HepG2 (cell line): ENCODE data around the gene SLC25A45. TPM values are rescaled to one million over a fixed set of nuclear protein-coding genes. Genes with fewer than 3 reads are reported as not detected.

ENCODE experiments used
- AFF4 ChIP-seq: sonication (generic); formaldehyde crosslinking; IDR thresholded peaks from 2 replicates; pipeline ENCODE4 v1.4.0; 2020; ENCODE audit warnings: missing genetic modification reagents
- ARNT2 ChIP-seq: sonication (generic); formaldehyde crosslinking; IDR thresholded peaks from 2 replicates; pipeline ENCODE4 v1.8.0; 2022; ENCODE audit warnings: mild to moderate bottlenecking, low read depth, missing genetic modification reagents, moderate library complexity
- CEBPG ChIP-seq: IDR thresholded peaks from 2 replicates; pipeline ENCODE4 v1.6.1; 2016
- ELF3 ChIP-seq: IDR thresholded peaks from 2 replicates; pipeline ENCODE4 v1.6.1; 2016; ENCODE audit warnings: missing genetic modification reagents, missing compliant biosample characterization
- FOXK1 ChIP-seq: sonication (generic); formaldehyde crosslinking; IDR thresholded peaks from 2 replicates; pipeline ENCODE4 v1.4.0; 2020; ENCODE audit warnings: low read depth, missing genetic modification reagents, borderline replicate concordance
- GATAD1 ChIP-seq: IDR thresholded peaks from 2 replicates; pipeline ENCODE4 v1.6.1; 2016; ENCODE audit warnings: missing genetic modification reagents, missing compliant biosample characterization
- ISX ChIP-seq: sonication (generic); formaldehyde crosslinking; conservative IDR thresholded peaks from 2 replicates; pipeline ENCODE4 v1.5.0; 2020; ENCODE audit warnings: missing genetic modification reagents
- MYC ChIP-seq: sonication (generic); formaldehyde crosslinking; IDR thresholded peaks from 2 replicates; pipeline ENCODE4 v1.9.0; 2021; ENCODE audit warnings: missing genetic modification reagents, borderline replicate concordance
- NCOA2 ChIP-seq: sonication (generic); formaldehyde crosslinking; IDR thresholded peaks from 2 replicates; pipeline ENCODE4 v1.8.0; 2022; ENCODE audit warnings: inconsistent platforms
- REST ChIP-seq, 2 experiments: IDR thresholded peaks; 2 replicates each; pipeline ENCODE4 v1.6.1; 2011 to 2012; ENCODE audit warnings: low read length in 2 of 2, borderline replicate concordance in 1 of 2, low read depth in 1 of 2, mild to moderate bottlenecking in 1 of 2, moderate library complexity in 1 of 2
- ZBTB42 ChIP-seq: sonication (generic); formaldehyde crosslinking; IDR thresholded peaks from 2 replicates; pipeline ENCODE4 v1.5.0; 2020; ENCODE audit warnings: mild to moderate bottlenecking, missing genetic modification reagents
- ZNF24 ChIP-seq: fragments of 450-650 bp; IDR thresholded peaks from 2 replicates; pipeline ENCODE4 v1.6.1; 2017; ENCODE audit warnings: antibody characterized with exemption, mild to moderate bottlenecking
- ZNF383 ChIP-seq: sonication (generic); formaldehyde crosslinking; IDR thresholded peaks from 2 replicates; pipeline ENCODE4 v1.4.0; 2020; ENCODE audit warnings: missing genetic modification reagents, mild to moderate bottlenecking, borderline replicate concordance
- ZNF501 ChIP-seq: sonication (generic); formaldehyde crosslinking; IDR thresholded peaks from 2 replicates; pipeline ENCODE4 v1.5.1; 2020; ENCODE audit warnings: mild to moderate bottlenecking, moderate library complexity, missing genetic modification reagents
- polyA plus RNA-seq, 8 experiments: library from polyadenylated mRNA; depleted of rRNA in 3 of 8; stranded (reverse) in 7 of 8; unstranded in 1 of 8; fragments of >200 nt; fragmentation: Illumina TruSeq in 4 of 8; extraction: Trizol in 4 of 8; gene quantifications; 2 replicates each; pipeline versions ENCODE4 v1.2.1 to v1.2.3, GENCODE V29; 2011 to 2016; ENCODE audit warnings: low read depth in 4 of 8, missing spikeins in 1 of 8, mixed read lengths in 1 of 8; ENCODE audit not compliant: insufficient read depth in 1 of 8
- total RNA-seq, 5 experiments: library from RNA; depleted of rRNA; stranded (reverse); fragments of >200 nt; fragmentation: Illumina TruSeq; extraction: Trizol; gene quantifications; 2 replicates each; pipeline ENCODE4 v1.2.3, GENCODE V29; 2016; ENCODE audit warnings: low read depth in 1 of 5
- TF ChIP-seq, protein P1 (sequence below): sonication (generic); formaldehyde crosslinking; IDR thresholded peaks from 2 replicates; pipeline ENCODE4 v1.5.1; 2020; ENCODE audit warnings: missing genetic modification reagents, mild to moderate bottlenecking, borderline replicate concordance
- TF ChIP-seq, protein P2 (sequence below): sonication (generic); formaldehyde crosslinking; IDR thresholded peaks from 2 replicates; pipeline ENCODE4 v1.4.0; 2020; ENCODE audit warnings: missing genetic modification reagents

Gene SLC25A45
- total and polyA plus RNA-seq, 2 of the 13 experiments (the other 11 are each of a cell fraction or from before 2014, with no cell fraction given): 1.2 to 3.4 TPM

GRCh38 chr11:65419772-65420481 lies 37.5 kb upstream of the SLC25A45 start (continued):
- TF ChIP-seq ARNT2 (CRISPR knock-in tag): 0 out of 2 replicates have a peak, but pooled peaks have one; percentile 20
- no peak for TF ChIP-seq ZNF501 (CRISPR knock-in tag)
- TF ChIP-seq GATAD1 (CRISPR knock-in tag): 0 out of 2 replicates have a peak, but pooled peaks have one; percentile 30
- TF ChIP-seq, protein P1, sequence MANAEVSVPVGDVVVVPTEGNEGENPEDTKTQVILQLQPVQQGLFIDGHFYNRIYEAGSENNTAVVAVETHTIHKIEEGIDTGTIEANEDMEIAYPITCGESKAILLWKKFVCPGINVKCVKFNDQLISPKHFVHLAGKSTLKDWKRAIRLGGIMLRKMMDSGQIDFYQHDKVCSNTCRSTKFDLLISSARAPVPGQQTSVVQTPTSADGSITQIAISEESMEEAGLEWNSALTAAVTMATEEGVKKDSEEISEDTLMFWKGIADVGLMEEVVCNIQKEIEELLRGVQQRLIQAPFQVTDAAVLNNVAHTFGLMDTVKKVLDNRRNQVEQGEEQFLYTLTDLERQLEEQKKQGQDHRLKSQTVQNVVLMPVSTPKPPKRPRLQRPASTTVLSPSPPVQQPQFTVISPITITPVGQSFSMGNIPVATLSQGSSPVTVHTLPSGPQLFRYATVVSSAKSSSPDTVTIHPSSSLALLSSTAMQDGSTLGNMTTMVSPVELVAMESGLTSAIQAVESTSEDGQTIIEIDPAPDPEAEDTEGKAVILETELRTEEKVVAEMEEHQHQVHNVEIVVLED (CRISPR knock-in tag): peak; percentile 13; the same call in 1 of the 2 replicates
- TF ChIP-seq REST (IDR thresholded peaks at IDR 0.05; ENCODE audit: borderline replicate concordance in 1 of 2, low read depth in 1 of 2, low read length in 2 of 2): peak in 1 of 2 experiments; percentile 38; a peak in 1 of 4 replicates
- no peak for TF ChIP-seq ISX (CRISPR knock-in tag)
- TF ChIP-seq ZBTB42: peak; percentile 88; the same call in 1 of the 2 replicates
- TF ChIP-seq ELF3 (CRISPR knock-in tag): 0 out of 2 replicates have a peak, but pooled peaks have one; percentile 55
- peak; percentile 78 for TF ChIP-seq NCOA2 (CRISPR knock-in tag)
- TF ChIP-seq AFF4: peak; percentile 89; the same call in 1 of the 2 replicates
- TF ChIP-seq MYC (CRISPR knock-in tag): 0 out of 2 replicates have a peak, but pooled peaks have one; percentile 35
- peak; percentile 29; the same call in 1 of the 2 replicates for TF ChIP-seq FOXK1 (CRISPR knock-in tag)
- TF ChIP-seq CEBPG (CRISPR knock-in tag): peak; percentile 17; the same call in 1 of the 2 replicates
- TF ChIP-seq, protein P2, sequence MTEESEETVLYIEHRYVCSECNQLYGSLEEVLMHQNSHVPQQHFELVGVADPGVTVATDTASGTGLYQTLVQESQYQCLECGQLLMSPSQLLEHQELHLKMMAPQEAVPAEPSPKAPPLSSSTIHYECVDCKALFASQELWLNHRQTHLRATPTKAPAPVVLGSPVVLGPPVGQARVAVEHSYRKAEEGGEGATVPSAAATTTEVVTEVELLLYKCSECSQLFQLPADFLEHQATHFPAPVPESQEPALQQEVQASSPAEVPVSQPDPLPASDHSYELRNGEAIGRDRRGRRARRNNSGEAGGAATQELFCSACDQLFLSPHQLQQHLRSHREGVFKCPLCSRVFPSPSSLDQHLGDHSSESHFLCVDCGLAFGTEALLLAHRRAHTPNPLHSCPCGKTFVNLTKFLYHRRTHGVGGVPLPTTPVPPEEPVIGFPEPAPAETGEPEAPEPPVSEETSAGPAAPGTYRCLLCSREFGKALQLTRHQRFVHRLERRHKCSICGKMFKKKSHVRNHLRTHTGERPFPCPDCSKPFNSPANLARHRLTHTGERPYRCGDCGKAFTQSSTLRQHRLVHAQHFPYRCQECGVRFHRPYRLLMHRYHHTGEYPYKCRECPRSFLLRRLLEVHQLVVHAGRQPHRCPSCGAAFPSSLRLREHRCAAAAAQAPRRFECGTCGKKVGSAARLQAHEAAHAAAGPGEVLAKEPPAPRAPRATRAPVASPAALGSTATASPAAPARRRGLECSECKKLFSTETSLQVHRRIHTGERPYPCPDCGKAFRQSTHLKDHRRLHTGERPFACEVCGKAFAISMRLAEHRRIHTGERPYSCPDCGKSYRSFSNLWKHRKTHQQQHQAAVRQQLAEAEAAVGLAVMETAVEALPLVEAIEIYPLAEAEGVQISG (CRISPR knock-in tag): peak; percentile 36; the same call in 1 of the 2 replicates
- no peak for TF ChIP-seq ZNF24
- 0 out of 2 replicates have a peak, but pooled peaks have one; percentile 0 for TF ChIP-seq ZNF383 (CRISPR knock-in tag)
